ENCODE data around the gene FAT1.

- TF ChIP-seq POLR2A (IDR thresholded peaks at IDR 0.05; ENCODE audit: low read depth, low read length) (no peak), POLR2AphosphoS5 (IDR thresholded peaks at IDR 0.05; ENCODE audit: low read depth, low read length) (no peak)
Observed at GRCh38 chr4:186689476-186689875, 34.2 kb downstream of the FAT1 start.
